Adipocyte (in vitro differentiated cells): ENCODE measurements around the gene ARHGEF16.

Source experiments
- DNase-seq: peaks from one replicate; pipeline ENCODE4 v3.0.0-alpha.2; 2015; ENCODE audit warnings: low read depth
- H3K27me3 ChIP-seq: replicated peaks from 2 replicates; pipeline ENCODE4 v1.7.0; 2013; ENCODE audit warnings: mild to moderate bottlenecking, low read length, moderate library complexity; ENCODE audit not compliant: control insufficient read depth, insufficient read depth
- H3K36me3 ChIP-seq: 2 replicates; pipeline ENCODE4 v1.7.0; 2013; ENCODE audit warnings: low read length, mild to moderate bottlenecking, moderate library complexity; ENCODE audit not compliant: control insufficient read depth, insufficient read depth, severe bottlenecking
- H3K4me1 ChIP-seq: 2 replicates; pipeline ENCODE4 v1.7.0; 2013; ENCODE audit warnings: mild to moderate bottlenecking, low read length, moderate library complexity; ENCODE audit not compliant: control insufficient read depth, insufficient read depth
- H3K4me3 ChIP-seq: 2 replicates; pipeline ENCODE4 v1.7.0; 2013; ENCODE audit warnings: mild to moderate bottlenecking, low read length, moderate library complexity
- H3K9ac ChIP-seq: 2 replicates; pipeline ENCODE4 v1.7.0; 2013; ENCODE audit warnings: mild to moderate bottlenecking, low read length, moderate library complexity
- H3K9me3 ChIP-seq: 2 replicates; pipeline ENCODE4 v1.7.0; 2013; ENCODE audit warnings: mild to moderate bottlenecking, low read length, moderate library complexity; ENCODE audit not compliant: control insufficient read depth

Gene ARHGEF16

GRCh38 chr1:3413975-3414710, 40.3 kb upstream of the ARHGEF16 start:
- DNase-seq, result no peak
- Histone ChIP-seq H3K9me3 (peaks cover 13% of the 10 kb centered on the region), H3K4me3 (no peak overlapping the region), H3K36me3 (no peaks in the 10 kb centered on the region), H3K4me1 (peaks cover 2% of the 10 kb centered on the region), H3K27me3 (peaks cover 3% of the 10 kb centered on the region), H3K9ac (no peak overlapping the region)

DNA sequence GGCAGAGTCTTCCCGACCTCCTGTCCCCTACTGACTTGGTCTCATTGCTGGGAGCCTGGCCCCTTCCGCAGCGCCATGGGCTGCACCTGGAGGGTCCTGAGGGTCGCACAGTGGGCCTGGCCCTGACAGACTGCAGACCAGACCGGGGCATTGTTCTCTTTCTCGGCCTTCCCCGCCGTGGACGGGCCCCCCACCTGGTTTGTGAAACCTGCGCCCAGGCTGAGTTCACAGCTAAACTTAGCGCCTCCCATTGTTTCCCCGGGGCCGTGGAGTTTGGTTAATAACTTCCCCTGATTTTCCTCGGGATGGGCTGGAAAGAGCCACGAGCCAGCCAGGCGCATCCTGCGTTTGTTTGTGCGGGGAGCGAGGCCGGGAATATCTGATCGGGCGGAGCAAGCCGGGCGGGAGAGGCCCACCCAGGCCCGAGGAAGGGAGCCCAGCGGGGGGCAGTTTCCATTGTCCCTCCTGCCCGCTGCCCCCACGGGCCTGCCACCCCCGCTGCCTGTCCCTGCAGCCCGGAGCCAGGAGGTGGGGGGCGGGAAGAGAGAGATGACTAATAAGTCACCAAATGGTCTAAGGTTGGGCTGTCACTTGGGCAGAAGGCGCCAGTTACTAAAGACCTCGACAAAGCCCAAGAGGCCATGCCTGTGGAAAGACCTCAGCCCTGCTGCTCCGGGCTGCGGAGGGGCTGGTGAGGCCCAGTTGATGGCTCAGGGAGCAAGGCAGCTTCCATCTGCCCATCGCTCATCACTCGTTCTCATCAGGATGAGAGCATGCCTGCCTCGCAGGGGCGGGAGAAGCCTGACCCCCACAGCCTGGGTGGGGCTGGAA, 39.0 kb upstream of the ARHGEF16 start:
- Histone ChIP-seq H3K4me1 (peaks cover 11% of the 10 kb centered on the region), H3K4me3 (no peak overlapping the region), H3K27me3 (peaks cover 6% of the 10 kb centered on the region), H3K9me3 (peaks cover 13% of the 10 kb centered on the region), H3K36me3 (no peaks in the 10 kb centered on the region), H3K9ac (no peak overlapping the region)
- DNase-seq, result no peak

DNA sequence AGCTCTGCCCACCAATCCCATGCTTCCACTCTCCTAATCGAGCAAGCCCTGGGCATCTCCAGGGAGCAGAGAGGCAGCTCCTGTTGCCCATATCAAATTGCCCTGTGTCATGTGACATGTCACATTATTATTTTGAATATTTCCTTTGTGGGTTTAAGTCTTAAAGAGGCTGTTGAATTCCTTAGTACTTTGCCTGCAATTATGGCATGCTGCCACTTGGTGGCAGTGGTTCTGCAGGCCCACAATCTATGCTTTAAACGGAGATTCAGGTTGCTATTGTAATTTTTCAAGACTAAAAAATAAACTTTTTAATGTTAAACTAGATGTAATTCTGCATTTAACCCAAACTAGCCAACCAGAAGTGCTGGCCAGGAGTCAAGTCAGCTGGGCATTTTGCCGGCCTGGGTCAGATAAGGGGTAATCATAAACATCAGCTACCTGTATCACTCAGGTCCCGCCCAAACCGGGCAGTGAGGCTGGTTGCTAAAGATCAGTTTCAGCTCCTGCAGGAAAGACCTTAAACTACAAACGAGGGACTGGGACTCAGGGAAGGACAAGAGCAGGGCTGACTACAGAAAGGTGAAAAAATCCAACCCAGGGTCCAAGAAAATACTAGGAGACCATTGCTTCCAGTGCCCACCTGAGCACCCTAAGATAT, 37.3 kb upstream of the ARHGEF16 start:
- Histone ChIP-seq H3K36me3 (no peaks in the 10 kb centered on the region), H3K9ac (no peak overlapping the region), H3K27me3 (peaks cover 14% of the 10 kb centered on the region), H3K4me1 (peaks cover 11% of the 10 kb centered on the region), H3K4me3 (no peak overlapping the region), H3K9me3 (peaks cover 13% of the 10 kb centered on the region)
- no peak for DNase-seq

GRCh38 chr1:3417934-3418333, 36.5 kb upstream of the ARHGEF16 start:
- H3K9me3 ChIP-seq, result peaks cover 13% of the 10 kb centered on the region
- DNase-seq, result no peak
- peaks cover 11% of the 10 kb centered on the region for H3K4me1 ChIP-seq
- no peak overlapping the region for H3K9ac ChIP-seq
- H3K27me3 ChIP-seq, result peaks cover 14% of the 10 kb centered on the region
- H3K4me3 ChIP-seq, result no peak overlapping the region
- no peaks in the 10 kb centered on the region for H3K36me3 ChIP-seq

- Histone ChIP-seq H3K9ac (no peak overlapping the region), H3K9me3 (peaks cover 13% of the 10 kb centered on the region), H3K4me1 (peaks cover 11% of the 10 kb centered on the region), H3K4me3 (no peak overlapping the region), H3K36me3 (no peaks in the 10 kb centered on the region), H3K27me3 (peaks cover 14% of the 10 kb centered on the region)
- no peak for DNase-seq
Measured at GRCh38 chr1:3418600-3418999, 35.9 kb upstream of the ARHGEF16 start.

- Histone ChIP-seq H3K27me3 (peaks cover 16% of the 10 kb centered on the region), H3K9me3 (peaks cover 13% of the 10 kb centered on the region), H3K4me3 (no peak overlapping the region), H3K9ac (no peak overlapping the region), H3K4me1 (peaks cover 11% of the 10 kb centered on the region), H3K36me3 (no peaks in the 10 kb centered on the region)
- no peak for DNase-seq
Measured at GRCh38 chr1:3419415-3420204, 34.9 kb upstream of the ARHGEF16 start.

DNA sequence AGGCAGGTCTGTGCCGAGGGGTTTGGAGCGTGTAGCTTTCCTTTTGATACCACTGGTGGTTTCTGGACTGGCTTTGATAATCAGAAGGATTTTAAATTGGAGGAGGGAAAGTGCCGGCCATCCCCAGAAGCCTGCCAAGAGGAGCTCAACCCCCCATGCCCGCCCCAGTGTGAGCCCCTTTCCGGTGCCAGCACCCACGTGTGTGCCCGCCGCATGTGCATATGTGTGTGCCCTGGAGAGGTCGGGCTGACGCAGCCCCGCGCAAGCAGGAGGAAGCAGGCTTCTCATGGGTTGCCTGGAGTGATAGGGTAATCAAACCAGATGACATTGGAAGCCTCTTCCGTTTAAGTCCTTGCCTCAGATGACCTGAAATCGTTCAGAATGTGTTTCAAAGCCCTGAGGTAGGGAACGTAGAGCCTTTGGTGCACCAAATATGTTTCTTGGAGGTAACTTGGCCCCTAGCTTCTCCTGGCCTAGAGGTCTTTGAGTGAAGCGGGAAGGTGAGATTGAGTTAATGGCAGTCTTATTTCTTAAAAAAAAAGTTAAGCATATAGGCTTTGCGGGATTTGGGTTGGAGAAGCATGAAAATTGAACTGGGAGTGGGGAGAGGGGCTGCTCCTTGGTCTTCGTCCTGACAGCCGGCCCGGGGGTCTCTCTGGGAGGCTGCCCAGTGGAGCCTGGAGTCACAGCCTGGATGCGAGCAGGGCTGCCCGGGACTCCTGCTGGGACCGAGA, 34.1 kb upstream of the ARHGEF16 start:
- peaks cover 13% of the 10 kb centered on the region for H3K9me3 ChIP-seq
- no peak overlapping the region for H3K9ac ChIP-seq
- H3K27me3 ChIP-seq, result peaks cover 16% of the 10 kb centered on the region
- no peak overlapping the region for H3K4me3 ChIP-seq
- peaks cover 11% of the 10 kb centered on the region for H3K4me1 ChIP-seq
- H3K36me3 ChIP-seq, result no peaks in the 10 kb centered on the region
- no peak for DNase-seq

- no peak for DNase-seq
- Histone ChIP-seq H3K27me3 (peaks cover 16% of the 10 kb centered on the region), H3K9me3 (peaks cover under 1% of the 10 kb centered on the region), H3K36me3 (no peaks in the 10 kb centered on the region), H3K9ac (no peak overlapping the region), H3K4me1 (peaks cover 11% of the 10 kb centered on the region), H3K4me3 (no peak overlapping the region)
Measured at GRCh38 chr1:3422638-3423037, 31.8 kb upstream of the ARHGEF16 start.

DNA sequence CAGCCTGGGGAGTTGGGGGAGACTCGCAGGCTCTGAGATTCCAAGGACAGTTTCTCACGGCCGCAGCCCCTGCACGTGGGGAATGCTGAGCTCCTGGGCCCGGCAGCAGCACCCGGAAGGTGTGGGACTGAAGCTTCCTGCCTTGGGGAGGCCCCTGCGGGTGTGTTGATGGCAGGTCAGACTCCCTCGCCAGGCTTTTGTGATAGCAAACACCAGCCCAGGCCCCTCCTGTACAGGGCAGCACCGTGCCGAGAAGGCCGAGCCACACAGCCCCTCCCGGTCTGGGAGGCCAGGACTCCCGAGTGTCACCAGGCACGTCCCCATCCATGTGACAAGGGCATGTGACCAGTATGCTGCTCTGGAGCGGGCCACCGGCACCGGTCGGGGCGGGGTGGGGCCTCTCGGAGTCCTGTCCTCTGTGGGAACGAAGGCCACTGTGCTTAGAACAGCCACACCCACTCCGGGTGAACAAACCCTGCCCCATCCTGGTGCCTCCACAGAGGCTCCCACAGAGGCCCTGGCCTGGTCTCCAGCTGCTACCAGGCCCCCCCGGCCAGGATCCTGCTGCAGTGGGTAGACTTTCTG, 31.1 kb upstream of the ARHGEF16 start:
- H3K4me3 ChIP-seq, result no peak overlapping the region
- H3K27me3 ChIP-seq, result peaks cover 16% of the 10 kb centered on the region
- peaks cover 11% of the 10 kb centered on the region for H3K4me1 ChIP-seq
- no peaks in the 10 kb centered on the region for H3K36me3 ChIP-seq
- H3K9me3 ChIP-seq, result no peaks in the 10 kb centered on the region
- H3K9ac ChIP-seq, result no peak overlapping the region
- DNase-seq, result no peak

DNA sequence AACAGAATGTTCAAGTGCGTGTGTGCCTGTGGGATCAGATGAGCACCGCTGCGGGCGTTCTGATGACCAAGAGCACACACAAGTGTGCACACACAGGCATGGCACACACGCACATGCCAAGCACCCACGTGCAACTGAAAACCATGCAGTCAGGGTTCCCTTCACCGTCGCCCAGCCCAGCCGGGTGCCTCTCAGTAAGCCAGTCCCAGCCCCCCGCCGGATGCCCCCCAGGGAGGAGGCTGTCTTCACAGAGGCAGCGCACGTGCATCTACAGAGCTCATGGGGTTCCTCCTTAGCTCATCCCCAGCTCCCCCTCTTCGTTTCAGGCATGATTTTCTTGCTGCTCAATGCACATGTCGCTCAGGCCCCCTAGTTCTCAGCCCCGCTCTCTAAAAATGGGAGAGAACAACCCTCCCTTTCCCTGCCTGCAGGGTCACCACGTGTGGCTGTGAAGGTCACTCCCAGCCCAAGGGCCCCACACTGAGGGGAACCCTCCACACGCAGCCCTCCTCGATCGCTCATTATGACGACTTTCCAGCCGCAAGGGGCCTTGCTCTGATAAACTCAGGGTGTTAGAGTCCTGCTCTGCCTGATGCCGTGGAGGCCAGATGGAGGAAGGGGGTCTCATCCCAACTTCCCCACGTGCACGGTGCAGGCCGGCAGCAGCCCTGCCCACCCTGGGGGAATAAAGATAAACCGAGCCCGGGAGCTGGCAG, 30.4 kb upstream of the ARHGEF16 start:
- no peaks in the 10 kb centered on the region for H3K36me3 ChIP-seq
- H3K4me3 ChIP-seq, result no peak overlapping the region
- no peak for DNase-seq
- no peak overlapping the region for H3K9ac ChIP-seq
- no peaks in the 10 kb centered on the region for H3K9me3 ChIP-seq
- peaks cover 16% of the 10 kb centered on the region for H3K27me3 ChIP-seq
- H3K4me1 ChIP-seq, result peaks cover 10% of the 10 kb centered on the region
